ENCODE results near the gene PRPH2. TPM values are rescaled to one million over a fixed set of nuclear protein-coding genes. Genes with fewer than 3 reads are reported as not detected.
"Not testable (repeated sequence)": the region's sequence is repeated elsewhere in the genome, so short reads cannot be mapped to it uniquely, and the experiment has no call there.

Gene PRPH2
- total RNA-seq, 1 donor: 0.27 TPM

GRCh38 chr6:42744351-42744893 is 22.0 kb upstream of the PRPH2 start:
- DNase-seq (ENCODE audit: low read depth in 2 of 3, low spot score in 2 of 3): no peak

GRCh38 chr6:42742116-42742894 is 19.9 kb upstream of the PRPH2 start:
- DNase-seq (ENCODE audit: low read depth in 2 of 3, low spot score in 2 of 3): peak in 2 of 3 donors; percentile 74 to 90

- no peak for DNase-seq (ENCODE audit: low read depth in 2 of 3, low spot score in 2 of 3)
These were observed 18.3 kb upstream of the PRPH2 start for GRCh38 chr6:42740725-42741124.

- no peak for DNase-seq (ENCODE audit: low read depth in 2 of 3, low spot score in 2 of 3)
These were observed 13.6 kb upstream of the PRPH2 start for GRCh38 chr6:42735976-42736375.

- DNase-seq (ENCODE audit: low read depth in 2 of 3, low spot score in 2 of 3): not testable (repeated sequence)
These were observed 11.6 kb upstream of the PRPH2 start for GRCh38 chr6:42733867-42734481.

GRCh38 chr6:42729731-42730130 is 7.3 kb upstream of the PRPH2 start:
- DNase-seq (ENCODE audit: low read depth in 2 of 3, low spot score in 2 of 3): no peak

- DNase-seq (ENCODE audit: low read depth in 2 of 3, low spot score in 2 of 3): no peak
These were observed 5.2 kb upstream of the PRPH2 start for GRCh38 chr6:42727627-42728026.

GRCh38 chr6:42727087-42727611 is 4.8 kb upstream of the PRPH2 start:
- DNase-seq (ENCODE audit: low read depth in 2 of 3, low spot score in 2 of 3): peak in 2 of 3 donors; percentile 8

GRCh38 chr6:42726485-42727086 is 4.2 kb upstream of the PRPH2 start:
- DNase-seq (ENCODE audit: low read depth in 2 of 3, low spot score in 2 of 3): peak; percentile 71 to 92 (median 92)

- DNase-seq (ENCODE audit: low read depth in 2 of 3, low spot score in 2 of 3): no peak
These were observed 3.6 kb upstream of the PRPH2 start for GRCh38 chr6:42726026-42726425.

GRCh38 chr6:42724825-42725224 is 2.4 kb upstream of the PRPH2 start:
- no peak for DNase-seq (ENCODE audit: low read depth in 2 of 3, low spot score in 2 of 3)

- DNase-seq (ENCODE audit: low read depth in 2 of 3, low spot score in 2 of 3): no peak
These were observed 1.7 kb downstream of the PRPH2 start for GRCh38 chr6:42720739-42721138.

GRCh38 chr6:42715871-42716270 is 6.5 kb downstream of the PRPH2 start:
- DNase-seq (ENCODE audit: low read depth in 2 of 3, low spot score in 2 of 3): no peak

- DNase-seq (ENCODE audit: low read depth in 2 of 3, low spot score in 2 of 3): no peak
These were observed 8.2 kb downstream of the PRPH2 start for GRCh38 chr6:42714098-42714761.

GRCh38 chr6:42711930-42712329 is 10.5 kb downstream of the PRPH2 start:
- DNase-seq (ENCODE audit: low read depth in 2 of 3, low spot score in 2 of 3): no peak

- no peak for DNase-seq (ENCODE audit: low read depth in 2 of 3, low spot score in 2 of 3)
These were observed 12.1 kb downstream of the PRPH2 start for GRCh38 chr6:42710316-42710715.

GRCh38 chr6:42709871-42710270 is 12.5 kb downstream of the PRPH2 start:
- DNase-seq (ENCODE audit: low read depth in 2 of 3, low spot score in 2 of 3): no peak

- no peak for DNase-seq (ENCODE audit: low read depth in 2 of 3, low spot score in 2 of 3)
These were observed 14.3 kb downstream of the PRPH2 start for GRCh38 chr6:42708096-42708495.

GRCh38 chr6:42707595-42707994 is 14.8 kb downstream of the PRPH2 start:
- DNase-seq (ENCODE audit: low read depth in 2 of 3, low spot score in 2 of 3): no peak

GRCh38 chr6:42704937-42705374 is 17.4 kb downstream of the PRPH2 start:
- DNase-seq (ENCODE audit: low read depth in 2 of 3, low spot score in 2 of 3): no peak

Data from hematopoietic multipotent progenitor cell (in vitro differentiated cells).